OCI-LY7 (cell line): ENCODE data around the gene TMC5. TPM values are rescaled to one million over a fixed set of nuclear protein-coding genes. Genes with fewer than 3 reads are reported as not detected.

Experiments used
- BruUV-seq: library from RNA; stranded (reverse); fragments of 400-500 nt; replicated peaks from 2 replicates; lab custom pipeline; 2021; lab: Mats Ljungman, UMichigan
- CTCF ChIA-PET: fragments of 300-600 bp; sonication (Branson Sonifier 250); formaldehyde crosslinking; loops from one replicate; lab custom pipeline; 2022; ENCODE audit warnings: antibody characterized with exemption; ENCODE audit not compliant: unreplicated experiment; lab: Charles Lee
- POLR2A ChIA-PET: fragments of 300-600 bp; sonication (Branson Sonifier 250); formaldehyde crosslinking; loops from one replicate; lab custom pipeline; 2022; ENCODE audit warnings: antibody characterized with exemption; lab: Charles Lee
- DNase-seq: peaks from one replicate; pipeline ENCODE4 v3.0.0-alpha.2; 2015; ENCODE audit warnings: low spot score
- H2AFZ ChIP-seq: fragments of 200-600 bp; sonication (generic), shearing (Covaris generic); 2 replicates; pipeline ENCODE4 v1.6.1; 2014; ENCODE audit warnings: mild to moderate bottlenecking, antibody characterized with exemption, low read length, moderate library complexity
- H3K27ac ChIP-seq: fragments of 200-600 bp; sonication (generic); 2 replicates; pipeline ENCODE4 v1.5.1; 2014; ENCODE audit warnings: mixed run types, low read depth, mild to moderate bottlenecking, moderate library complexity, low read length, inconsistent platforms; ENCODE audit not compliant: poor library complexity, severe bottlenecking
- H3K36me3 ChIP-seq: fragments of 200-600 bp; sonication (generic); 2 replicates; pipeline ENCODE4 v1.6.1; 2014; ENCODE audit warnings: mild to moderate bottlenecking, antibody characterized with exemption, low read length, moderate library complexity, mixed read lengths; ENCODE audit not compliant: insufficient read depth
- H3K4me1 ChIP-seq: fragments of 200-600 bp; sonication (generic); 2 replicates; pipeline ENCODE4 v1.5.1; 2014; ENCODE audit warnings: mild to moderate bottlenecking, low read length; ENCODE audit not compliant: insufficient read depth, poor library complexity, severe bottlenecking
- H3K4me2 ChIP-seq: fragments of 200-600 bp; sonication (generic); 2 replicates; pipeline ENCODE4 v1.6.1; 2014; ENCODE audit warnings: mild to moderate bottlenecking, low read length
- H3K4me3 ChIP-seq: fragments of 200-600 bp; sonication (generic); 2 replicates; pipeline ENCODE4 v1.5.1; 2014; ENCODE audit warnings: mild to moderate bottlenecking, low read depth, low read length; ENCODE audit not compliant: poor library complexity, severe bottlenecking
- H3K79me2 ChIP-seq: fragments of 200-600 bp; sonication (generic); 2 replicates; pipeline ENCODE4 v1.6.1; 2016; ENCODE audit warnings: low read depth, mild to moderate bottlenecking, low read length, moderate library complexity, mixed read lengths; ENCODE audit not compliant: insufficient read depth
- H3K9me2 ChIP-seq: fragments of 200-600 bp; sonication (generic); 2 replicates; pipeline ENCODE4 v1.6.1; 2016; ENCODE audit warnings: mild to moderate bottlenecking, low read length, mixed read lengths; ENCODE audit not compliant: insufficient read depth
- H3K9me3 ChIP-seq: fragments of 200-600 bp; sonication (generic); 2 replicates; pipeline ENCODE4 v1.6.1; 2014; ENCODE audit warnings: mild to moderate bottlenecking, mixed run types, low read length, mixed read lengths
- H4K20me1 ChIP-seq: fragments of 200-600 bp; sonication (generic); 2 replicates; pipeline ENCODE4 v1.6.1; 2014; ENCODE audit warnings: mild to moderate bottlenecking, antibody characterized with exemption, low read length, moderate library complexity, mixed read lengths; ENCODE audit not compliant: insufficient read depth
- EZH2phosphoT487 ChIP-seq: fragments of 200-600 bp; sonication (generic); IDR thresholded peaks from 2 replicates; pipeline ENCODE4 v1.6.1; 2018; ENCODE audit warnings: low read depth, borderline replicate concordance, mild to moderate bottlenecking, mixed run types, antibody characterized with exemption, low read length, moderate library complexity, mixed read lengths
- intact Hi-C: fragments of 100-400 bp; cut with micrococcal nuclease; formaldehyde crosslinking; loops from one replicate; pipeline ENCODE4 v1.10.0; 2022; ENCODE audit not compliant: unreplicated experiment
- total RNA-seq, 2 experiments: library from RNA; depleted of rRNA in 1 of 2; stranded (reverse); fragments of >200 nt in 1 of 2; shearing (Covaris generic) in 1 of 2; gene quantifications; 2 replicates each; pipeline ENCODE4 v1.2.3, GENCODE V29; 2014 to 2022
- TF ChIP-seq, protein P1 (sequence below): fragments of 200-600 bp; sonication (generic); conservative IDR thresholded peaks from 2 replicates; pipeline ENCODE4 v1.5.1; 2014; ENCODE audit warnings: mild to moderate bottlenecking, antibody characterized with exemption, low read length, moderate library complexity, mixed read lengths

Gene TMC5
- total RNA-seq, 2 experiments from 2014 or later: not detected

GRCh38 chr16:19481296-19481695 lies 63.6 kb downstream of the TMC5 start:
- H3K9me3 ChIP-seq: no peaks in the 10 kb centered on the region
- no peaks in the 10 kb centered on the region for H3K4me1 ChIP-seq
- H3K4me2 ChIP-seq: no peak overlapping the region
- intact Hi-C loops: no loop called here
- DNase-seq: no peak
- CTCF ChIA-PET: no interaction called here
- no peaks in the 10 kb centered on the region for H3K79me2 ChIP-seq
- BruUV-seq: no TSS peak
- no peak overlapping the region for H3K27ac ChIP-seq
- H3K9me2 ChIP-seq: no peaks in the 10 kb centered on the region
- H2AFZ ChIP-seq: no peak overlapping the region
- POLR2A ChIA-PET: no interaction called here
- H3K36me3 ChIP-seq: no peaks in the 10 kb centered on the region
- no peak overlapping the region for H3K4me3 ChIP-seq
- no peaks in the 10 kb centered on the region for H4K20me1 ChIP-seq
- TF ChIP-seq, protein P1, sequence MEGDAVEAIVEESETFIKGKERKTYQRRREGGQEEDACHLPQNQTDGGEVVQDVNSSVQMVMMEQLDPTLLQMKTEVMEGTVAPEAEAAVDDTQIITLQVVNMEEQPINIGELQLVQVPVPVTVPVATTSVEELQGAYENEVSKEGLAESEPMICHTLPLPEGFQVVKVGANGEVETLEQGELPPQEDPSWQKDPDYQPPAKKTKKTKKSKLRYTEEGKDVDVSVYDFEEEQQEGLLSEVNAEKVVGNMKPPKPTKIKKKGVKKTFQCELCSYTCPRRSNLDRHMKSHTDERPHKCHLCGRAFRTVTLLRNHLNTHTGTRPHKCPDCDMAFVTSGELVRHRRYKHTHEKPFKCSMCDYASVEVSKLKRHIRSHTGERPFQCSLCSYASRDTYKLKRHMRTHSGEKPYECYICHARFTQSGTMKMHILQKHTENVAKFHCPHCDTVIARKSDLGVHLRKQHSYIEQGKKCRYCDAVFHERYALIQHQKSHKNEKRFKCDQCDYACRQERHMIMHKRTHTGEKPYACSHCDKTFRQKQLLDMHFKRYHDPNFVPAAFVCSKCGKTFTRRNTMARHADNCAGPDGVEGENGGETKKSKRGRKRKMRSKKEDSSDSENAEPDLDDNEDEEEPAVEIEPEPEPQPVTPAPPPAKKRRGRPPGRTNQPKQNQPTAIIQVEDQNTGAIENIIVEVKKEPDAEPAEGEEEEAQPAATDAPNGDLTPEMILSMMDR: no peak
- no peak for TF ChIP-seq EZH2phosphoT487

GRCh38 chr16:19481769-19482168 lies 64.1 kb downstream of the TMC5 start:
- ChIA-PET CTCF (no interaction called here), POLR2A (interaction anchor here (0.5 kb wide), 1 partner anchor 11 kb away, joined by 3 read pairs; no protein-coding TSS in a partner anchor)
- H3K9me2 ChIP-seq: no peaks in the 10 kb centered on the region
- no peak overlapping the region for H3K27ac ChIP-seq
- H3K4me3 ChIP-seq: no peak overlapping the region
- H3K4me1 ChIP-seq: no peaks in the 10 kb centered on the region
- H4K20me1 ChIP-seq: no peaks in the 10 kb centered on the region
- no peak for DNase-seq
- intact Hi-C loops: no loop called here
- no peak overlapping the region for H2AFZ ChIP-seq
- no peak for TF ChIP-seq EZH2phosphoT487
- TF ChIP-seq, protein P1: no peak
- H3K4me2 ChIP-seq: no peak overlapping the region
- no peaks in the 10 kb centered on the region for H3K79me2 ChIP-seq
- BruUV-seq: no TSS peak
- no peaks in the 10 kb centered on the region for H3K36me3 ChIP-seq
- H3K9me3 ChIP-seq: no peaks in the 10 kb centered on the region

DNA sequence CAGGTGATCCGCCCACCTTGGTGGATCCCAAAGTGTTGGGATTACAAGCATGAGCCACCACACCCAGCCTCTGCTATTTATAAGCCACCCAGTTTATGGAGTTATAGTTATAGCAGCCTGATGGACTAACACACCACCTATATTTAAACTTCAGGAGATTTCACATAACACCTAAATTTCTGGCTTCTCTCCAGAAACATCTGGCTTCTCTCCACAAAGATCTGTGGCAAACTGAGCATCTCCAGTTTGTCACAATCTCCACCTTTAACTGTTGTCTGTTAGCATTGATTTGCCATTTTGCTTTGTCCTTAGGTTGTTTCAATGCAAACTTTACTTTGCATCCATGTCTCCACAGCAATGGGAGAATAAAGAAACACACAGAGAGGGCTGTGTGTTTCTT lies 64.6 kb downstream of the TMC5 start:
- no peak overlapping the region for H3K27ac ChIP-seq
- H3K79me2 ChIP-seq: no peaks in the 10 kb centered on the region
- H2AFZ ChIP-seq: no peak overlapping the region
- intact Hi-C loops: no loop called here
- H3K9me2 ChIP-seq: no peaks in the 10 kb centered on the region
- no peak for DNase-seq
- H4K20me1 ChIP-seq: no peaks in the 10 kb centered on the region
- TF ChIP-seq, protein P1: no peak
- no peak for TF ChIP-seq EZH2phosphoT487
- H3K4me3 ChIP-seq: no peak overlapping the region
- ChIA-PET CTCF (no interaction called here), POLR2A (interaction anchor here (0.5 kb wide), 1 partner anchor 11 kb away, joined by 3 read pairs; no protein-coding TSS in a partner anchor)
- H3K9me3 ChIP-seq: no peaks in the 10 kb centered on the region
- no peaks in the 10 kb centered on the region for H3K36me3 ChIP-seq
- H3K4me1 ChIP-seq: no peaks in the 10 kb centered on the region
- H3K4me2 ChIP-seq: no peak overlapping the region
- no TSS peak for BruUV-seq
